NCI-H774 (cell line): ENCODE results near the gene EML4.
A peak's percentile ranks its signal among the peaks of the same experiment; 100 is the strongest.
"Not testable (repeated sequence)": the region's sequence is repeated elsewhere in the genome, so short reads cannot be mapped to it uniquely, and the experiment has no call there.

Experiments
- DNase-seq: peaks from one replicate; lab custom pipeline; 2025; lab: John Stamatoyannopoulos, UW

Gene EML4

GRCh38 chr2:42169100-42169873 lies at the start of gene EML4:
EML4 (plus strand) TSS chr2:42169353; CDS start chr2:42169612, 259 bp downstream.
- peak; percentile 86 for DNase-seq

GRCh38 chr2:42123426-42123825 lies 45.7 kb upstream of the EML4 start:
- DNase-seq: no peak

GRCh38 chr2:42124011-42124785 lies 45.0 kb upstream of the EML4 start:
- DNase-seq: no peak

GRCh38 chr2:42125841-42126594 lies 43.1 kb upstream of the EML4 start:
- DNase-seq: no peak

GRCh38 chr2:42126873-42127272 lies 42.3 kb upstream of the EML4 start:
- DNase-seq: not testable (repeated sequence)

- DNase-seq: no peak
Observed at GRCh38 chr2:42127425-42128424, 41.4 kb upstream of the EML4 start.

- no peak for DNase-seq
Observed at GRCh38 chr2:42128721-42129486, 40.2 kb upstream of the EML4 start.

GRCh38 chr2:42129487-42129852 lies 39.7 kb upstream of the EML4 start:
- no peak for DNase-seq

- no peak for DNase-seq
Observed at GRCh38 chr2:42129947-42130346, 39.2 kb upstream of the EML4 start.

GRCh38 chr2:42130858-42131257 lies 38.3 kb upstream of the EML4 start:
- not testable (repeated sequence) for DNase-seq

GRCh38 chr2:42132191-42132965 lies 36.8 kb upstream of the EML4 start:
- no peak for DNase-seq

- peak; percentile 37 for DNase-seq
Observed at GRCh38 chr2:42132966-42133641, 36.0 kb upstream of the EML4 start.

GRCh38 chr2:42133771-42134195 lies 35.4 kb upstream of the EML4 start:
- DNase-seq: no peak

GRCh38 chr2:42134401-42134932 lies 34.7 kb upstream of the EML4 start:
- not testable (repeated sequence) for DNase-seq

- DNase-seq: no peak
Observed at GRCh38 chr2:42135381-42136312, 33.5 kb upstream of the EML4 start.

- no peak for DNase-seq
Observed at GRCh38 chr2:42136782-42137124, 32.4 kb upstream of the EML4 start.

GRCh38 chr2:42137125-42137841 lies 31.9 kb upstream of the EML4 start:
- no peak for DNase-seq
